ENCODE measurements around the gene NAA25.
"Not testable (repeated sequence)": the region's sequence is repeated elsewhere in the genome, so short reads cannot be mapped to it uniquely, and the experiment has no call there.

Gene NAA25

GRCh38 chr12:112007945-112008344 is 100.6 kb downstream of the NAA25 start:
- no peak for DNase-seq

DNA sequence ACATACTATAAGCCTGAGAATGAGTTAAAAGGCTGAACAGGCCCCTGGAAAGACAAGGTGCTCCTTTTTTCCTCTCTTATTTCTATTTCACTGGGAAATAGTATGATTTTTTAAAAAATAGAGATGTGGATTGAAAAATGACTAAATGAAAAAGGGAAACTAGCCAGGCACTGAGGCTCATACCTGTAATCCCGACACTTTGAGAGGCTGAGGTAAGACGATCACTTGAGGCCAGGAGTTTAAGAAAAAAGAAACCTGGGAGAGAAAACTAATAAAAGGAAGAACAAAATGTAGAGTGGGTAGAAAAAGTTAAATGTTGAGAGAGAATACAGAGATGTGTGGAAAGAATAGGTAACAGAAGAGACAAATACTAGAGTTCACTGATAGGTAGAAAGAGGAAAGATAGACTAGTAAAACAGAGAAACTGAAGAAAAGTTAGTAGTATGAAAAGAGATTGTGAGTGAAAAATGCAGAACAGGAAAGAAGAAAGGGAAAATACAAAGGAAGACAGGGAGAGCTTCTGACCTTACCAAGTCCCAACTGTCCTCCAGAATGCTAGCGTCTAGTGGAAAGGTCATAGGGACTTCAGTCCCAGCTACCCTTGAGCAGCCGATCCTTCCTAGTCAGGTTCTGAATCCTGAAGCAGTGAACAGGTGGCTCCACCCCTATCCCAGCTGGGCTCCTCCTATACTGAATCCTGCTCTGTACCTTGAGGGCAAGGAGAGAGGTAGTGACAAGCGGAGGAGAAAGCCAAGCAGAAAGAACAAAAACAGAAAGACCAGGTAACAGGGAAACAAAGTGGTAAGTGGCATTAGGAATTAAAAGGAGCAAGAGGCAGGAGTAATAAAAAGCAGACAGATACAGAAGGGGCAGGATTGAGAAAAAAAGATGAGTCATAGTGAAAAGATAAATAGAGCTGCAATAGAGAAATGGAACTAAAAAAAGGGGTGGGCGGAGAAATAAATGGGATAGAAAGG is 102.9 kb downstream of the NAA25 start:
- no peak for DNase-seq

DNA sequence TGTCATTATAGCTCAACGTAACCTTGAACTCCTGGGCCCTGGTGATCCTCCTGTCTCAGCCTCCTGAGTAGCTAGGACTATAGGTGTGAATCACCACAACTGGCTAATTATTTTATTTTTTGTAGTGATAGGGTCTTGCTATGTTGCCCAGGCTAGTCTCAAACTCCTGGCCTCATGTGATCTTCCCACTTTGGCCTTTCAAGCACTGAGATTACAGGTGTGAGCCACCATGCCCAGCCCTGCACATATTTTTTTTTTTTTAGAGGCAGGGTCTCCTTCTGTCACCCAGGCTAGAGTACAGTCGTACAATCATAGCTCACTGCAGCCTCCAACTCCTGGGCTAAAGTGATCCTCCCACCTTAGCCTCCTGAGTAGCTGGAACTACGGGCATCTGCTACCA is 104.5 kb downstream of the NAA25 start:
- DNase-seq, result no peak

DNA sequence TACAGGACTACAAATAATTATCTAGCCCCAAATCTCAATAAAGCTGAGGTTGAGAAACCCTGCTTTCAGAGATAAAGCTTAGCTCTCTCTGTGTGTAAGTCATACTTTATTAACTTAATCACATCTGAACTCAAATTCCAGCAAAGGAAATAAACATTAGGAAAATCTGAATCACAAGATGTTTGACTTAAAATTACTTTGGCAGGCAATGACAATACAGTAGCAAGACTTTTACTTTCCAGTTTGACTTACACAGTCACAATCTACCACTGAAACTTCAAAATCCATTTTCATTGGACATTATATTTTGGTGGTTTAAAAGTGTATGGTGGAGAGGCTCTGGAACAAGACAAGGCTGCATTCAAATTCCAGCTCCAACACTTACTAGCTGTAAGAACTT is 107.0 kb downstream of the NAA25 start:
- no peak for DNase-seq

DNA sequence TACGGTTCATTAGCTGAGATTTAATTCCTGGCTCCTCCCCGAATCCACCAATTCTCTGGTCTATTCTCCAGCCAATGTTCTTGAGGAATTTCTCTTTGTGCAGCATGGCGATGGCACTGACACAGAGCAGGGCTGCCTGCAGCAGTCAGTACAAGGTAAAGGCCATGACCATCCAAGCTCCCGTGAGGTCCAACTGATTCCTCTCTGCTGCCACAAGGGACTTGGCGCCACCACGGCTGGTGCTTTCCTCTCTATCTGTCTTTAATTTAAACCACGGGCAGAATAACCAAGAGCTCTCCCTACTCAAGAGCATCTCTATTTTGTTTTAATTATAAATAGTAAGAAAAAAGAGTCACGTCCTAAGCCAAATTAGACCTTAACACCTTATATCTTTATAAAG is 107.8 kb downstream of the NAA25 start:
- DNase-seq, result no peak

GRCh38 chr12:111999129-111999528 is 109.5 kb downstream of the NAA25 start:
- DNase-seq, result not testable (repeated sequence)

- no peak for DNase-seq
These were observed 110.6 kb downstream of the NAA25 start for GRCh38 chr12:111998015-111998414.

DNA sequence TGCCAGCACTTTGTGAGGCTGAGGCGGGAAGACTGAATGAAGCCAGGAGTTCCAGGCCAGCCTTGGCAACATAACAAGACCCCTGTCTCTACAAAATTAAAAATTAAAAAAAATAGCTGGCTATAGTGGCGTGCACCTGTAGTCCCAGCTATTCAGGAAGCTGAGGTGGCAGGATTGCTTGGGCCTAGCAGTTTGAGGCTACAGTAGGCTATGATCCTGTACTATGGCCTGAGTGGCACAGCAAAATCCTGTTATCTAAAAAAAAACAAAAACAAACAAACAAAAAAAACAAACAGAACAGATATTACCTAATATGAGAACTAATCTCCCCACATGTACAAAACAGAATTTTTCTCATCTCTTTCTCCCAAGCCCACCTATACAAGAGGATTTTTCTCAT is 111.3 kb downstream of the NAA25 start:
- DNase-seq, result no peak

GRCh38 chr12:111995782-111996480 is 112.7 kb downstream of the NAA25 start:
- no peak for DNase-seq

DNA sequence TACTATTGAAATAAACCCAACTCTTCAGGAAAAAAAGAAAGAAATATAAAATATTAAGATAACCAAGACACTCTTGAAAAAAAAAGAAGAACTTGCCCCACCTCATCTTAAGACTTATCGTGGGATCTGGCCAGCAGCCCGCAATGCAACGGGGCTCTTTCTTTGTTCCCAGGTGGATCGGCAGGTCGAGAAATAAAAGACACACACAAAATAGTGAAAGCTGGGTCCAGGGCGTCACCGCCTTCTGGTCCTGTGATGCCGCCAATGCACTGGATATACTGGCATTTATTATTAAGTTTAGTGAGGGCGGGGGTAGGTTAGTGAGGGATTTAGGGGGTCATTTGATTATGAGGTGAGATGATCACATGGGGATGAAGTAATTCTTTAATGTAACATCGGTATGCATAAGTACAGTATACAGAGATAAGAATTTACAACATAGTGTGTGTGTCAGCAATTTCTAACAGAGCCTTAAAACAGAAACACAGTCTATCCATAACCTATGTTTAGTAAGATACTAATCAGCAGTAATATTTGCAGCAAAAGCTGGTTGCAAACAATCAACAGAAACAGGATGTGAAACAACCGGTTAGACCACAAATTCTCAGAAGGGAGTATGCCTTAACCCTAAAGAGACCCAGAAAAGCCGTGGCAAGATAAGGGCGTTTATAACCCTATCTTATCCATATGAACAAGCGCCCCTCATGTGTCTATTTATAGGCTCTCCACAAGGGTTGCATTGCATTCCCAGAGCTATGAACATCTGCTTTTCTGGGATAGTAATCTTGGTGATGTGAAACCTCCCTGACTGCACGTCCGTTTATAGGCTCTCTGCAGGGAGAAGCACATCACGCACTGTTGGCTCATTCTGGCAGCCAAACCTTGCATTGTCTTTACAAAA is 114.1 kb downstream of the NAA25 start:
- DNase-seq, result not testable (repeated sequence)

- no peak for DNase-seq
These were observed 115.1 kb downstream of the NAA25 start for GRCh38 chr12:111993292-111994150.

DNA sequence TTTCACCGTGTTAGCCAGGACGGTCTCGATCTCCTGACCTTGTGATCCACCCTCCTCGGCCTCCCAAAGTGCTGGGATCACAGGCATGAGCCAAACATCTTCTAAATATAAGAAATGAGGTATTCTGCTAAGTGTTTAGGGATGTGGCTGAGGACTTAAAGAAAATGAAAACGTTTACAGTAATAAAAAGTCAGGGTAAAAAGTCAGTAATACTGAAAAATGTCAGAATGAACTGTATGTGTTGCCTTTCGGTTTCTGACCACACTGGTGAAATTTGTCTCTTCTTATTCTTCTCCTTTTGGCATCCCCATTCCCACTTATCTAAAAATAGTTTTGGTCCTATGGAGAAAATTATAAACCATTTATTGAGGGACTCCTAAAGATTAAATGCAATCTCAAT is 116.1 kb downstream of the NAA25 start:
- DNase-seq, result no peak

- no peak for DNase-seq
These were observed 116.6 kb downstream of the NAA25 start for GRCh38 chr12:111991946-111992345.

DNA sequence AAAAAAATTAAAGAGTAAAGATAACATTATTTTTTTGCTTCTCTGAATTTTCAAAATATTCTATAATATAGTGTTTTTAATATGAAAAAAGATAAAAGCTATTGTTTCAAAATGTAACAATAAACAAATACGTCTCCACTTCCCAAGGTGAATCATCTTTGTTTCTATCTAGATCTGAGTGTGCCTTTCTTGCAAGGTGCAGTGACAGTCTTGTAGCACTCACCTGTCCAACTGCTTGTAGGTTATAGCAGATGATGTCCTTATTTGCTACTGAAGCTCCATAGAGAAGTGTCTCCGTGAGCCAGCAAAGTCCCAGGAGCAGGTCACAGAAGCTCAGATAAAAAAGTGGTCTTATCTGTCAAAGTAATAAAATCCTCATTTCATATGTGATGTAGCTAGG is 117.0 kb downstream of the NAA25 start:
- no peak for DNase-seq

DNA sequence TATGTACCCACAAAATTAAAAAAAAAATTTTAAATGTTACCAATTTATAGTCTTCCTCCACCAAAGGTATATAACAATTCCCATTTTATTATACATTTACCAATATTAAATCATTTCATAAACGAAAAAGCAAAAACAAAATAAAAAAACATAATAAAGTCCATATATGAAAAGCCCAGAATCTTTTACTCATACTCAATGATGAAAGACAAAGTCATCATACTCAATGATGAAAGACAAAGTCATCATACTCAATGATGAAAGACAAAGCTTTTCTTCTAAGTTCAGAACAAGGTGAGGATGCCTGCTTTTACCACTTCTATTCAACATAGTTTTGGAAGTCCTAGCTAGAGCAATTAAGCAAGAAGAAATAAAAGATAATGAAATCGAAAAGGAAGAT is 123.8 kb downstream of the NAA25 start:
- DNase-seq, result no peak

- DNase-seq, result no peak
These were observed 126.6 kb downstream of the NAA25 start for GRCh38 chr12:111981987-111982386.

GRCh38 chr12:111980598-111980997 is 128.0 kb downstream of the NAA25 start:
- no peak for DNase-seq

GRCh38 chr12:111978545-111978944 is 130.0 kb downstream of the NAA25 start:
- DNase-seq, result no peak

DNA sequence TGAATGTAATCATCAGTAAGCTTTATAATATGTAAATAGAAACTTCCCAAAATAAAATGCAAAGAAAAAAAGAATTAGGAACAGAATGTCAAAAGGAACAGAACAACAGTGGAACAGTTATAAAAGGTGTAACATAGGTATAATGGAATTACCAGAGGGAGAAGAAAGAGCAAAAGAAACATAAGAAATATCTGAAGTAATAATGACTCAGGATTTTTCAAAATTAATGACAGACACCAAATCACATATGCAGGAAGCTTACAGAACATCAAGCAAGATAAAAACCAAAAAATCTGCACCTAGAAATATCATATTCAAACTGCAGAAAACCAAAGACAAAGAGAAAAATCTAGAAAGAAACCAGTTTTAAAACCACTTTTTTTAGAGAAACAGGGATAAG is 131.7 kb downstream of the NAA25 start:
- DNase-seq, result no peak

Data from NCI-H510A (cell line).